Panc1 (cell line): ENCODE measurements around the gene C22orf39. TPM values are rescaled to one million over a fixed set of nuclear protein-coding genes. Genes with fewer than 3 reads are reported as not detected.

Source experiments
- ATAC-seq: fragments of 200-7000 bp; cut with Tn5 transposase; 2 replicates; pipeline ENCODE4 v1.9.1; 2020; ENCODE audit warnings: mild to moderate bottlenecking, moderate library complexity
- BruUV-seq: library from RNA; stranded (reverse); fragments of 400-500 nt; replicated peaks from 2 replicates; lab custom pipeline; 2021; lab: Mats Ljungman, UMichigan
- CTCF ChIA-PET: fragments of 300-600 bp; sonication (Branson Sonifier 250); formaldehyde crosslinking; loops from one replicate; lab custom pipeline; 2022; ENCODE audit warnings: antibody characterized with exemption; lab: Charles Lee
- POLR2A ChIA-PET: fragments of 300-600 bp; sonication (Branson Sonifier 250); formaldehyde crosslinking; loops from one replicate; lab custom pipeline; 2022; ENCODE audit warnings: antibody characterized with exemption; lab: Charles Lee
- DNase-seq: peaks from one replicate; pipeline ENCODE4 v3.0.0-alpha.2; 2010; ENCODE audit warnings: low read depth, low spot score
- H3K27ac ChIP-seq: 2 replicates; pipeline ENCODE4 v1.5.1; 2011; ENCODE audit warnings: mild to moderate bottlenecking, low read length, inconsistent platforms
- H3K27me3 ChIP-seq: fragments of 200-500 bp; sonication (Bioruptor generic); 2 replicates; pipeline ENCODE4 v1.6.0; 2014; ENCODE audit warnings: low read length, inconsistent platforms; ENCODE audit not compliant: control insufficient read depth, insufficient read depth
- H3K36me3 ChIP-seq: fragments of 200-500 bp; sonication (Bioruptor generic); 2 replicates; pipeline ENCODE4 v1.5.1; 2014; ENCODE audit warnings: inconsistent platforms, mild to moderate bottlenecking, low read length, moderate library complexity; ENCODE audit not compliant: control insufficient read depth, insufficient read depth
- H3K4me1 ChIP-seq: 2 replicates; pipeline ENCODE4 v1.5.1; 2011; ENCODE audit warnings: inconsistent platforms, mild to moderate bottlenecking, low read length, moderate library complexity; ENCODE audit not compliant: control insufficient read depth, insufficient read depth
- H3K4me3 ChIP-seq, 2 experiments: 2 replicates each; pipeline ENCODE4 v1.5.1; 2011 to 2012; ENCODE audit warnings: low read depth in 2 of 2, low read length in 2 of 2, mild to moderate bottlenecking in 2 of 2, inconsistent platforms in 1 of 2, moderate library complexity in 1 of 2
- H3K9me3 ChIP-seq: fragments of 200-500 bp; sonication (Bioruptor generic); 2 replicates; pipeline ENCODE4 v1.5.1; 2014; ENCODE audit warnings: low read depth, mild to moderate bottlenecking, inconsistent platforms, low read length, moderate library complexity; ENCODE audit not compliant: control insufficient read depth, insufficient read depth
- CTCF ChIP-seq: fragments of 450-650 bp; IDR thresholded peaks from 2 replicates; pipeline ENCODE4 v1.5.1; 2017; ENCODE audit warnings: mild to moderate bottlenecking
- POLR2AphosphoS5 ChIP-seq: IDR thresholded peaks from 2 replicates; pipeline ENCODE4 v1.6.1; 2012; ENCODE audit warnings: mild to moderate bottlenecking, low read depth, low read length, moderate library complexity
- REST ChIP-seq, 2 experiments: IDR thresholded peaks; 2 replicates each; pipeline ENCODE4 v1.6.1; 2011 to 2012; ENCODE audit warnings: low read depth in 2 of 2, control low read depth in 1 of 2, low read length in 1 of 2, mild to moderate bottlenecking in 1 of 2, moderate library complexity in 1 of 2; ENCODE audit not compliant: insufficient read depth in 1 of 2
- SIN3A ChIP-seq: IDR thresholded peaks from 2 replicates; pipeline ENCODE4 v1.6.1; 2012; ENCODE audit warnings: low read depth, mild to moderate bottlenecking, low read length, moderate library complexity, borderline replicate concordance; ENCODE audit not compliant: insufficient read depth
- TCF7L2 ChIP-seq: IDR thresholded peaks from 2 replicates; pipeline ENCODE4 v1.6.1; 2011; ENCODE audit warnings: mild to moderate bottlenecking, low read depth, low read length, inconsistent platforms
- in situ Hi-C: cut with HindIII; loops from 2 replicates; pipeline ENCODE4 v1.10.0; 2016; ENCODE audit warnings: low sequenced_read_pairs, low pct_unique_long_range_greater_than_20kb
- intact Hi-C: fragments of 100-400 bp; cut with micrococcal nuclease; formaldehyde crosslinking; loops from one replicate; pipeline ENCODE4 v1.10.0; 2022; ENCODE audit not compliant: unreplicated experiment
- total RNA-seq: library from RNA; stranded (reverse); gene quantifications from one replicate; pipeline ENCODE4 v1.2.1, GENCODE V29; 2021; ENCODE audit not compliant: unreplicated experiment

The C22orf39 gene
- total RNA-seq, 1 experiment from 2014 or later: 20.5 TPM

- intact Hi-C loops (no loop called here), in situ Hi-C loops (no loop called here)
- TF ChIP-seq SIN3A (no peak), TCF7L2 (no peak), POLR2AphosphoS5 (no peak), REST (IDR thresholded peaks at IDR 0.05; ENCODE audit: insufficient read depth in 1 of 2, low read depth in 2 of 2, low read length in 1 of 2) (no peak), CTCF (no peak)
- H3K4me1 ChIP-seq: no peaks in the 10 kb centered on the region
- no peak overlapping the region for H3K27ac ChIP-seq
- no TSS peak for BruUV-seq
- H3K27me3 ChIP-seq: no peaks in the 10 kb centered on the region
- H3K36me3 ChIP-seq: peaks cover 29% of the 10 kb centered on the region
- no peak overlapping the region for H3K4me3 ChIP-seq
- CTCF ChIA-PET: no interaction called here
- H3K9me3 ChIP-seq: no peaks in the 10 kb centered on the region
- DNase-seq: no peak
- no peak for ATAC-seq
- POLR2A ChIA-PET: no interaction called here
Measured at GRCh38 chr22:19464975-19465374, 17.5 kb upstream of the C22orf39 start.

- no peak for ATAC-seq
- Histone ChIP-seq H3K9me3 (no peaks in the 10 kb centered on the region), H3K4me1 (no peaks in the 10 kb centered on the region), H3K4me3 (no peak overlapping the region), H3K27me3 (no peaks in the 10 kb centered on the region), H3K36me3 (peaks cover 29% of the 10 kb centered on the region), H3K27ac (no peak overlapping the region)
- no peak for TF ChIP-seq POLR2AphosphoS5
- no peak for TF ChIP-seq CTCF
- TF ChIP-seq REST (IDR thresholded peaks at IDR 0.05; ENCODE audit: insufficient read depth in 1 of 2, low read depth in 2 of 2, low read length in 1 of 2): no peak
- TF ChIP-seq TCF7L2: no peak
- no peak for TF ChIP-seq SIN3A
- no peak for DNase-seq
- intact Hi-C loops (no loop called here), in situ Hi-C loops (no loop called here)
- no TSS peak for BruUV-seq
- CTCF ChIA-PET: no interaction called here
- POLR2A ChIA-PET: interaction anchor here (0.6 kb wide), 1 partner anchor 14 kb away, joined by 3 read pairs; no protein-coding TSS in a partner anchor
Measured at GRCh38 chr22:19464546-19464945, 17.0 kb upstream of the C22orf39 start.
